Suprapubic skin (tissue), 4 donors: ENCODE data around the gene PACS1.

Experiments
- EP300 ChIP-seq: sonication (generic); formaldehyde crosslinking; IDR thresholded peaks from one replicate; pipeline ENCODE4 v1.6.1; 2017; ENCODE audit warnings: antibody characterized with exemption
- POLR2A ChIP-seq, 2 donors: fragments of 450-650 bp; IDR thresholded peaks; one replicate each; pipeline ENCODE4 v1.6.1; 2017; ENCODE audit warnings: antibody characterized with exemption in 2 of 2, mild to moderate bottlenecking in 2 of 2, moderate library complexity in 2 of 2
- POLR2AphosphoS5 ChIP-seq, 3 donors: sonication (generic); formaldehyde crosslinking; IDR thresholded peaks; one replicate each; pipeline ENCODE4 v1.6.1; 2017; ENCODE audit warnings: antibody characterized with exemption in 3 of 3
- TF ChIP-seq, protein P1 (sequence below), 2 donors: fragments of 200-600 bp in 1 of 2; fragments of 450-650 bp in 1 of 2; sonication (generic) in 1 of 2; IDR thresholded peaks; one replicate each; pipeline ENCODE4 v1.5.1; 2016 to 2019; ENCODE audit warnings: antibody characterized with exemption in 2 of 2, mild to moderate bottlenecking in 1 of 2, moderate library complexity in 1 of 2

GRCh38 chr11:66228521-66228920 is 158.4 kb downstream of the PACS1 start:
- TF ChIP-seq, protein P1, sequence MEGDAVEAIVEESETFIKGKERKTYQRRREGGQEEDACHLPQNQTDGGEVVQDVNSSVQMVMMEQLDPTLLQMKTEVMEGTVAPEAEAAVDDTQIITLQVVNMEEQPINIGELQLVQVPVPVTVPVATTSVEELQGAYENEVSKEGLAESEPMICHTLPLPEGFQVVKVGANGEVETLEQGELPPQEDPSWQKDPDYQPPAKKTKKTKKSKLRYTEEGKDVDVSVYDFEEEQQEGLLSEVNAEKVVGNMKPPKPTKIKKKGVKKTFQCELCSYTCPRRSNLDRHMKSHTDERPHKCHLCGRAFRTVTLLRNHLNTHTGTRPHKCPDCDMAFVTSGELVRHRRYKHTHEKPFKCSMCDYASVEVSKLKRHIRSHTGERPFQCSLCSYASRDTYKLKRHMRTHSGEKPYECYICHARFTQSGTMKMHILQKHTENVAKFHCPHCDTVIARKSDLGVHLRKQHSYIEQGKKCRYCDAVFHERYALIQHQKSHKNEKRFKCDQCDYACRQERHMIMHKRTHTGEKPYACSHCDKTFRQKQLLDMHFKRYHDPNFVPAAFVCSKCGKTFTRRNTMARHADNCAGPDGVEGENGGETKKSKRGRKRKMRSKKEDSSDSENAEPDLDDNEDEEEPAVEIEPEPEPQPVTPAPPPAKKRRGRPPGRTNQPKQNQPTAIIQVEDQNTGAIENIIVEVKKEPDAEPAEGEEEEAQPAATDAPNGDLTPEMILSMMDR (IDR thresholded peaks at IDR 0.05), result no peak
- TF ChIP-seq POLR2AphosphoS5 (IDR thresholded peaks at IDR 0.05) (no peak), EP300 (no peak), POLR2A (IDR thresholded peaks at IDR 0.05) (no peak)
